Activated T-helper 1 cell treated with anti-CD3 and anti-CD28 coated beads, Interleukin-2, amount 50 U/mL, for 16 hours (primary cell): ENCODE measurements around the gene CALHM6.
"Not testable (repeated sequence)": the region's sequence is repeated elsewhere in the genome, so short reads cannot be mapped to it uniquely, and the experiment has no call there.

ENCODE experiments used
- DNase-seq, 2 donors: peaks; one replicate each; pipeline ENCODE4 v3.0.0-alpha.2; 2020; ENCODE audit warnings: low read depth in 1 of 2, low spot score in 1 of 2

CALHM6 gene

GRCh38 chr6:116476002-116476678, 15.0 kb downstream of the CALHM6 start:
- no peak for DNase-seq

- no peak for DNase-seq
These were observed 21.6 kb downstream of the CALHM6 start for GRCh38 chr6:116482780-116483179.

- no peak for DNase-seq
These were observed 22.4 kb downstream of the CALHM6 start for GRCh38 chr6:116483616-116484015.

- DNase-seq, result no peak
These were observed 24.5 kb downstream of the CALHM6 start for GRCh38 chr6:116485559-116486184.

GRCh38 chr6:116491610-116492330, 30.6 kb downstream of the CALHM6 start:
- DNase-seq, result no peak

GRCh38 chr6:116492331-116493067, 31.3 kb downstream of the CALHM6 start:
- no peak for DNase-seq

- not testable (repeated sequence) for DNase-seq
These were observed 34.0 kb downstream of the CALHM6 start for GRCh38 chr6:116495161-116495560.

- DNase-seq, result no peak
These were observed 36.0 kb downstream of the CALHM6 start for GRCh38 chr6:116497113-116497676.

GRCh38 chr6:116500969-116501433, 39.8 kb downstream of the CALHM6 start:
- DNase-seq, result no peak

- DNase-seq, result no peak
These were observed 46.1 kb downstream of the CALHM6 start for GRCh38 chr6:116507324-116507723.

- DNase-seq, result no peak
These were observed 47.4 kb downstream of the CALHM6 start for GRCh38 chr6:116508527-116508926.

- no peak for DNase-seq
These were observed 50.4 kb downstream of the CALHM6 start, which contains the start of gene CALHM5 for GRCh38 chr6:116511424-116512110. Gene CALHM5 (plus strand): TSS chr6:116511639. CDS start chr6:116511697, 58 bp downstream.

- DNase-seq, result no peak
These were observed 51.0 kb downstream of the CALHM6 start for GRCh38 chr6:116512111-116512559.

GRCh38 chr6:116512734-116513133, 51.6 kb downstream of the CALHM6 start:
- no peak for DNase-seq
